IPS-20b (cell line): ENCODE data around the gene LSS.
A peak's percentile ranks its signal among the peaks of the same experiment; 100 is the strongest.
"Not testable (repeated sequence)": the region's sequence is repeated elsewhere in the genome, so short reads cannot be mapped to it uniquely, and the experiment has no call there.

Source experiments
- H3K27ac ChIP-seq: one replicate; pipeline ENCODE4 v1.5.1; 2013; ENCODE audit warnings: low read length
- H3K27me3 ChIP-seq: 2 replicates; pipeline ENCODE4 v1.6.1; 2013; ENCODE audit warnings: mild to moderate bottlenecking, low read length, inconsistent platforms; ENCODE audit not compliant: insufficient read depth
- H3K36me3 ChIP-seq: 2 replicates; pipeline ENCODE4 v1.6.1; 2013; ENCODE audit warnings: low read depth, mild to moderate bottlenecking, inconsistent platforms, low read length, moderate library complexity; ENCODE audit not compliant: insufficient read depth
- H3K4me1 ChIP-seq: 2 replicates; pipeline ENCODE4 v1.6.1; 2013; ENCODE audit warnings: mild to moderate bottlenecking, control low read depth, inconsistent platforms, low read length, moderate library complexity; ENCODE audit not compliant: insufficient read depth
- H3K4me3 ChIP-seq: 2 replicates; pipeline ENCODE4 v1.5.1; 2013; ENCODE audit warnings: mild to moderate bottlenecking, low read length, inconsistent platforms
- H3K9ac ChIP-seq: 2 replicates; pipeline ENCODE4 v1.6.1; 2013; ENCODE audit warnings: low read depth, mild to moderate bottlenecking, inconsistent platforms, low read length, moderate library complexity
- H3K9me3 ChIP-seq: 2 replicates; pipeline ENCODE4 v1.6.1; 2013; ENCODE audit warnings: mild to moderate bottlenecking, low read depth, low read length, inconsistent platforms; ENCODE audit not compliant: insufficient read depth

The LSS gene

DNA sequence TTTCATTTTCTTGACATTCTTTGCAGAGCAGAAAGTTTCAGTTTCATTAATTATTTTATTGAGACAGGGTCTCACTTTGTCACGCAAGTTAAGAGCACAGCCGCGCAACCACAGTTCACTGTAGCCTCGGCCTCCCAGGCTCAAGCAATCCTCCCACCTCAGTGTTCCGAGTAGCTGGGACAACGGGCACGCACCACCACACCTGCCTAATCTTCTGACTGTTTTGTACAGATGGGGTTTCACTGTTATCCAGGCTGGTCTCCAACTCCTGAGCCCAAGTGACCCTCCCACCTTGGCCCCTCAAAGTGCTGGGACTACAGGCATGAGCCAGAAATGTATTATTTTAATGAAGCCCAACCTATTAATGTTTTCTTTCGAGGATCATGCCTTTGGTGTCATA lies 41.3 kb downstream of the LSS start:
- Histone ChIP-seq H3K27me3 (no peaks in the 10 kb centered on the region), H3K9me3 (no peaks in the 10 kb centered on the region), H3K27ac (no peak overlapping the region), H3K4me3 (no peak overlapping the region), H3K36me3 (peaks cover 30% of the 10 kb centered on the region; the same call in 1 of the 2 replicates), H3K4me1 (peaks cover 18% of the 10 kb centered on the region), H3K9ac (no peak overlapping the region)

- H3K27ac ChIP-seq = no peak overlapping the region
- no peak overlapping the region for H3K9ac ChIP-seq
- H3K9me3 ChIP-seq = no peaks in the 10 kb centered on the region
Measured at GRCh38 chr21:46185716-46186115, 42.9 kb downstream of the LSS start.

DNA sequence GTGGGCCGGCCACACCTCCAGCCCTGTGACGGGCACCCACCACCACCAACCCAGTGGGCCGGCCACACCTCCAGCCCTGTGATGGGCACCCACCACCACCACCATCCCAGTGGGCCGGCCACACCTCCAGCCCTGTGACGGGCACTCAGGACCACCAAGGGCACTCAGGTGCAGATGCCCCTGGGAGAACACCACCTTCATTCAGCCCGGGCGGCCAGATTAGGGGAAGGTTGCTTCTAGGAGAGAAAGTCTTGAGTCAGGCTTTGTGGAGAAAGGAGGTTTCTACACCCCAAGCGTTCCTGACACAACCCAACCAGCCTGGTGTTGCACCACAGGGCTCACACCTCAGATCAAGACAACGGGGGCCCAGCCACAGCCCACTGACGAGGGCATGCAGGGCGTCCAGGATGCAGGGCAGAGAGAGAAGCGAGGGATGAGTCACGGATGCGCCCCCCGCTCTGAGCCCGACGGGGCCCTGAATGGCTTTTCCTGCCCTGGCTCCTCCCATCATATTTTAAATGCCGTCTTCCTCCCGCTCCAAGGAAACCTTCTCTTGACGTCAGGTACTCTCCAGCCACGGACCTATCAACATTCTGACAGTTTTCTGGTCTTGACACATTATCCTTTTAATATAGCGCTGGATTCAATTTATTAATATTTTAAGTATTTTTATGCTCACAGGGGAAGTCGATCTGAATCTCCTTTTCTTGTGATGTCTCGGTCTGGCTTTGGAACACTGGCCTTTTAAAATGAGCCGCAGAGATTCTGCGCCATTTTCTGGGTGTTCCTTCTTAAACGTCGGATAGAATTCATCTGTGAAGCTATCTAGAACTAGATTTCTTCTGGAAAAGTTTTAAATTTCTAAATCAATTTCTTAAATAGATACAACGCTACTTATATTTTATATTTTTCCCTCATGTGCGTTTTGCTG lies 43.7 kb downstream of the LSS start:
- Histone ChIP-seq H3K36me3 (peaks cover 17% of the 10 kb centered on the region; the same call in 1 of the 2 replicates), H3K4me3 (peak overlapping the region; percentile 86), H3K9me3 (no peaks in the 10 kb centered on the region), H3K27me3 (no peaks in the 10 kb centered on the region), H3K9ac (peak overlapping the region; percentile 78; the same call in 1 of the 2 replicates), H3K27ac (peak overlapping the region; percentile 64), H3K4me1 (peaks cover 18% of the 10 kb centered on the region)

More at GRCh38 chr21:46185716-46186115, 42.9 kb downstream of the LSS start:
- peaks cover 18% of the 10 kb centered on the region for H3K4me1 ChIP-seq
- no peak overlapping the region for H3K4me3 ChIP-seq
- no peaks in the 10 kb centered on the region for H3K27me3 ChIP-seq
- H3K36me3 ChIP-seq = peaks cover 17% of the 10 kb centered on the region; the same call in 1 of the 2 replicates

DNA sequence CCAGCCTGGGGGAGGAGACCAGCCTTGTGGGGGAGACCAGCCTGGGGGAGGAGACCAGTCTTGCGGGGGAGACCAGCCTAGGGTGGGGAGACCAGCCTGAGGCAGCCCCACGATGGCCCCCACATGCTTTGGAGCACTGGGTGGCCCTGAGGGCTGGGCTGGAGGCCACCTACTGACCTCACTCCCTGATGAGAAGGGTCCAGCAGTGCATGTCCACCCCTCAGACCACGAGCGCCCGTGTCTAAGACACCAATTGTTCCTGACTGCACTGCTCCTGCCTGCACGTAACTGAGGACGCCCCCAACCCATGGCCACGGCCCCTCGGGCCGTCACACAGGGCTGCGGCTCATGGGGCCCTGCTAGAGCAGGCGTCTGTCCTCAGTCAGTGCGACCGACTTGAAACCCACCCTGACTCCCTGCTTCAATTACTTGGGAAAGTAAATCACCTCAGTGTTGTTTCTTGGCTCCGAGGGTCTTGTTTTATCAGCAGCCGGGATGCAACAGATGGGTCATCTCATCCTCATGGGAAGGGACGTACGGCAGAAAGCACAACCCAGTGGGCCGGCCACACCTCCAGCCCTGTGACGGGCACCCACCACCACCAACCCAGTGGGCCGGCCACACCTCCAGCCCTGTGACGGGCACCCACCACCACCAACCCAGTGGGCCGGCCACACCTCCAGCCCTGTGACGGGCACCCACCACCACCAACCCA lies 44.5 kb downstream of the LSS start, which contains the start of gene SPATC1L:
Gene SPATC1L, minus strand, starts transcription at position 550 of the 715 bp plus-strand sequence. CDS start 1,643 bp downstream, outside the sequence.
- peaks cover 17% of the 10 kb centered on the region for H3K4me1 ChIP-seq
- H3K9ac ChIP-seq = peak within 1 kb of the TSS; percentile 83
- H3K36me3 ChIP-seq = peaks cover 15% of the 10 kb centered on the region; the same call in 1 of the 2 replicates
- peak within 1 kb of the TSS; percentile 89 for H3K4me3 ChIP-seq
- peak within 1 kb of the TSS; percentile 64 for H3K27ac ChIP-seq
- no peaks in the 10 kb centered on the region for H3K27me3 ChIP-seq
- no peaks in the 10 kb centered on the region for H3K9me3 ChIP-seq

GRCh38 chr21:46183337-46183909 lies 45.2 kb downstream of the LSS start:
- not testable (repeated sequence) for H3K27me3 ChIP-seq
- peak overlapping the region; percentile 52 for H3K27ac ChIP-seq

GRCh38 chr21:46182548-46183336 lies 45.8 kb downstream of the LSS start:
- Histone ChIP-seq H3K4me3 (peak overlapping the region; percentile 18; the same call in 1 of the 2 replicates), H3K27ac (no peak overlapping the region), H3K4me1 (peaks cover 5% of the 10 kb centered on the region; the same call in 1 of the 2 replicates), H3K36me3 (peaks cover 2% of the 10 kb centered on the region; the same call in 1 of the 2 replicates), H3K27me3 (no peaks in the 10 kb centered on the region), H3K9ac (no peak overlapping the region; the same call in 1 of the 2 replicates), H3K9me3 (no peaks in the 10 kb centered on the region)

More at GRCh38 chr21:46183337-46183909, 45.2 kb downstream of the LSS start:
- not testable (repeated sequence) for H3K9ac ChIP-seq, H3K9me3 ChIP-seq, H3K36me3 ChIP-seq
- Histone ChIP-seq H3K4me1 (peaks cover 10% of the 10 kb centered on the region), H3K4me3 (peak overlapping the region; percentile 89; the same call in 1 of the 2 replicates)

- peaks cover 5% of the 10 kb centered on the region; the same call in 1 of the 2 replicates for H3K4me1 ChIP-seq
- no peak overlapping the region for H3K9ac ChIP-seq
- no peak overlapping the region for H3K4me3 ChIP-seq
- no peaks in the 10 kb centered on the region for H3K27me3 ChIP-seq
- H3K9me3 ChIP-seq = no peaks in the 10 kb centered on the region
- H3K27ac ChIP-seq = no peak overlapping the region
- no peaks in the 10 kb centered on the region for H3K36me3 ChIP-seq
Measured at GRCh38 chr21:46181953-46182547, 46.5 kb downstream of the LSS start.

DNA sequence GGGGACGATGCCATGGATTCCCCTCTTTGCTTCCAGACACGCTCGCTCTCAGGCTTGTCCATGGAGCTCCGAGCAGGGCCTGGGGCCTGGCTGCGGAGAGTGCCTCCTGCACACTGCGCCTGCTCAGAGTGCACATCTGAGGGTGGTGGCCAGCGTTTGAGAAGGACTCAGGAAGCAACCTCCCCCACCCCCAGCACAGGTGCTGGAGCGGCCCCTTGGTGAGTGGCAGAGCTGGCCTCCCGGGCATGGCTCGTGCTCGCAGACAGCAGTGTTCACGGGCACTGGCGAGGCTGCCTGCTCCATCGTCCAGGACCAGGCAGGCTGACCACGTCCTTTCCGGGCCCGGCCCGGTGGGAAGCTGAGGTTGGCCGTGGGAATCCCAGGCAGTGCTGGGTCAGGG lies 47.1 kb downstream of the LSS start:
- no peak overlapping the region for H3K4me3 ChIP-seq
- H3K27ac ChIP-seq = no peak overlapping the region
- H3K4me1 ChIP-seq = peaks cover 5% of the 10 kb centered on the region; the same call in 1 of the 2 replicates
- no peaks in the 10 kb centered on the region for H3K27me3 ChIP-seq
- no peaks in the 10 kb centered on the region for H3K9me3 ChIP-seq
- H3K36me3 ChIP-seq = no peaks in the 10 kb centered on the region
- H3K9ac ChIP-seq = no peak overlapping the region

- Histone ChIP-seq H3K4me1 (peaks cover 5% of the 10 kb centered on the region; the same call in 1 of the 2 replicates), H3K36me3 (no peaks in the 10 kb centered on the region), H3K27me3 (no peaks in the 10 kb centered on the region), H3K9ac (no peak overlapping the region), H3K9me3 (no peaks in the 10 kb centered on the region), H3K4me3 (no peak overlapping the region), H3K27ac (no peak overlapping the region)
Measured at GRCh38 chr21:46180778-46181391, 47.7 kb downstream of the LSS start.

DNA sequence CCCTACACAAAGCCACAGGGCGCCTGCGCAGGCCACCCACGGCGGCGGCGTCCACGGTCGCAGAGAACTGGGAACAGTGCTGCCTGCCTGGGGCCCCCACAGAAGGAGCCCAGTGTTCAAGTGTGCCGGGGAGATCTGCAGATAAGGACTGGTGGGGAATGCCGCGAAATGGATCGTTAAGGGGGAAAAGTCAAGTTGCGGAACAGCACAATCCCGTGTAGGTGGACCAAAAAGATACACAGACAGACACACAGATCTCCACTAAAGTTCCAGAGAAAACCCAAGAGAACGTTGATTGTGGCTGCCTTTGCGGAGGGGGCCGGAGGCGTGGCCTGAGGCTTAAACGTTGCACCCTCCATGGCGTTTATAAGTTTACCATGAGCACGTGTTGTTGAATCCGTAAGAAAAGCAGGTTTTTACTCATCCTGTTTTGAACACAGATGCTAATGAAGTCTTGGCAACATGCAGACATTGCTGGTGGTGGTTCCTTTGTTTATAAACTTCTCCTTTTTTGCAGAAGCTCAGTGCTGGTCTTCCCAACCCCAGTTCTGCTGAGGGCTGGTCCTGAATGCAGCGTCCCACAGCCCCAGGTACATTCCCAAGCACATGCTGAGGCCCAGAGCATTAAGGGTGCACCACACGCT lies 48.4 kb downstream of the LSS start:
- Histone ChIP-seq H3K9me3 (no peaks in the 10 kb centered on the region), H3K27me3 (no peaks in the 10 kb centered on the region), H3K36me3 (no peaks in the 10 kb centered on the region), H3K9ac (peak overlapping the region; percentile 20; the same call in 1 of the 2 replicates), H3K4me3 (no peak overlapping the region), H3K27ac (no peak overlapping the region), H3K4me1 (peaks cover under 1% of the 10 kb centered on the region; the same call in 1 of the 2 replicates)
